Breast epithelium (tissue), 4 donors: ENCODE results near the gene TMEM217. TPM values are rescaled to one million over a fixed set of nuclear protein-coding genes. Genes with fewer than 3 reads are reported as not detected.

Experiments
- DNase-seq, 2 donors: peaks; one replicate each; pipeline ENCODE4 v3.0.0-alpha.2; 2019; ENCODE audit warnings: low spot score in 2 of 2
- H3K27ac ChIP-seq, 2 donors: fragments of 200-600 bp; sonication (generic) in 1 of 2; one replicate each; pipeline ENCODE4 v1.5.1; 2016 to 2019; ENCODE audit warnings: mild to moderate bottlenecking in 1 of 2
- H3K27me3 ChIP-seq, 2 donors: fragments of 200-600 bp; sonication (generic) in 1 of 2; one replicate each; pipeline versions ENCODE4 v1.5.1 to v1.6.0; 2017 to 2019; ENCODE audit warnings: control low read depth in 1 of 2, mild to moderate bottlenecking in 1 of 2
- H3K36me3 ChIP-seq: fragments of 200-600 bp; one replicate; pipeline ENCODE4 v1.5.1; 2019
- H3K4me1 ChIP-seq, 2 donors: fragments of 200-600 bp; sonication (generic); one replicate each; pipeline ENCODE4 v1.5.1; 2016 to 2019; ENCODE audit warnings: control low read depth in 1 of 2
- H3K4me3 ChIP-seq, 3 donors: fragments of 200-600 bp; sonication (generic); 1 replicate in 2 of 3; 2 replicates in 1 of 3; pipeline ENCODE4 v1.5.1; 2016 to 2019; ENCODE audit warnings: mild to moderate bottlenecking in 3 of 3, moderate library complexity in 2 of 3
- H3K9me3 ChIP-seq, 2 donors: fragments of 200-600 bp; sonication (generic) in 1 of 2; one replicate each; pipeline ENCODE4 v1.5.1; 2016 to 2019; ENCODE audit warnings: control low read depth in 1 of 2
- POLR2A ChIP-seq: fragments of 450-650 bp; IDR thresholded peaks from one replicate; pipeline ENCODE4 v1.6.1; 2016; ENCODE audit warnings: antibody characterized with exemption, mild to moderate bottlenecking, moderate library complexity
- POLR2AphosphoS5 ChIP-seq, 3 donors: sonication (generic); formaldehyde crosslinking; IDR thresholded peaks; one replicate each; pipeline ENCODE4 v1.6.1; 2017; ENCODE audit warnings: antibody characterized with exemption in 3 of 3
- intact Hi-C: fragments of 100-400 bp; cut with DNase I; formaldehyde crosslinking; loops from one replicate; pipeline ENCODE4 v1.15.1; 2023; ENCODE audit warnings: low total_unique reads
- total RNA-seq, 3 donors: library from RNA; depleted of rRNA; stranded (reverse); fragments of >200 nt; gene quantifications; one replicate each; pipeline ENCODE4 v1.1.0, GENCODE V29; 2016
- TF ChIP-seq, protein P1 (sequence below), 3 donors: fragments of 450-650 bp; IDR thresholded peaks; one replicate each; pipeline ENCODE4 v1.5.1; 2016 to 2017; ENCODE audit warnings: antibody characterized with exemption in 3 of 3, mild to moderate bottlenecking in 3 of 3, moderate library complexity in 3 of 3

TMEM217 gene
- total RNA-seq, 3 donors from 2014 or later, result 0.66 to 1.0 TPM; not detected in 1

DNA sequence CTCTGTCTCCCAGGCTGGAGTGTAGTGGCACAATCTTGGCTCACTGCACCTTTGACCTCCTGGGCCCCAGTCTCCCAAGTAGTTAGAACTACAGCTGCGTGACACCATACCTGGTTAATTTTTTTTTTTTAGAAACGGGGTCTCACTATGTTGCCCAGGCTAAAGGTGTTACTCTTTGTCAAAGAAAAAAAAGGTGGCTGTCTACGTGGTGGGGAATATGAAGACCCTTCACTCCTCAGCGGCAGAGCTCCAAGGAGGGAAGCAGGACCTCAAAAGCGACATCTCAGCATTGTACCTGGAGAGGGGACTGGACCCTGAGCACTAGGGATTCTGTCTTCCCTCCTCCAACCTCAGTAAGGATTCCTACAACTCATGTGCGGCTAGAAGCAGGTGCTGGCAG lies 16.8 kb downstream of the TMEM217 start:
- Histone ChIP-seq H3K4me1 (peaks cover 0 to 10% of the 10 kb centered on the region in 2 donors), H3K27me3 (no peaks in the 10 kb centered on the region), H3K9me3 (no peaks in the 10 kb centered on the region), H3K27ac (no peak overlapping the region), H3K4me3 (no peak overlapping the region), H3K36me3 (no peaks in the 10 kb centered on the region)
- intact Hi-C loops, result no loop called here
- no peak for TF ChIP-seq POLR2AphosphoS5 (IDR thresholded peaks at IDR 0.05)
- TF ChIP-seq, protein P1, sequence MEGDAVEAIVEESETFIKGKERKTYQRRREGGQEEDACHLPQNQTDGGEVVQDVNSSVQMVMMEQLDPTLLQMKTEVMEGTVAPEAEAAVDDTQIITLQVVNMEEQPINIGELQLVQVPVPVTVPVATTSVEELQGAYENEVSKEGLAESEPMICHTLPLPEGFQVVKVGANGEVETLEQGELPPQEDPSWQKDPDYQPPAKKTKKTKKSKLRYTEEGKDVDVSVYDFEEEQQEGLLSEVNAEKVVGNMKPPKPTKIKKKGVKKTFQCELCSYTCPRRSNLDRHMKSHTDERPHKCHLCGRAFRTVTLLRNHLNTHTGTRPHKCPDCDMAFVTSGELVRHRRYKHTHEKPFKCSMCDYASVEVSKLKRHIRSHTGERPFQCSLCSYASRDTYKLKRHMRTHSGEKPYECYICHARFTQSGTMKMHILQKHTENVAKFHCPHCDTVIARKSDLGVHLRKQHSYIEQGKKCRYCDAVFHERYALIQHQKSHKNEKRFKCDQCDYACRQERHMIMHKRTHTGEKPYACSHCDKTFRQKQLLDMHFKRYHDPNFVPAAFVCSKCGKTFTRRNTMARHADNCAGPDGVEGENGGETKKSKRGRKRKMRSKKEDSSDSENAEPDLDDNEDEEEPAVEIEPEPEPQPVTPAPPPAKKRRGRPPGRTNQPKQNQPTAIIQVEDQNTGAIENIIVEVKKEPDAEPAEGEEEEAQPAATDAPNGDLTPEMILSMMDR (IDR thresholded peaks at IDR 0.05), result no peak
- no peak for TF ChIP-seq POLR2A
- DNase-seq, result no peak

DNA sequence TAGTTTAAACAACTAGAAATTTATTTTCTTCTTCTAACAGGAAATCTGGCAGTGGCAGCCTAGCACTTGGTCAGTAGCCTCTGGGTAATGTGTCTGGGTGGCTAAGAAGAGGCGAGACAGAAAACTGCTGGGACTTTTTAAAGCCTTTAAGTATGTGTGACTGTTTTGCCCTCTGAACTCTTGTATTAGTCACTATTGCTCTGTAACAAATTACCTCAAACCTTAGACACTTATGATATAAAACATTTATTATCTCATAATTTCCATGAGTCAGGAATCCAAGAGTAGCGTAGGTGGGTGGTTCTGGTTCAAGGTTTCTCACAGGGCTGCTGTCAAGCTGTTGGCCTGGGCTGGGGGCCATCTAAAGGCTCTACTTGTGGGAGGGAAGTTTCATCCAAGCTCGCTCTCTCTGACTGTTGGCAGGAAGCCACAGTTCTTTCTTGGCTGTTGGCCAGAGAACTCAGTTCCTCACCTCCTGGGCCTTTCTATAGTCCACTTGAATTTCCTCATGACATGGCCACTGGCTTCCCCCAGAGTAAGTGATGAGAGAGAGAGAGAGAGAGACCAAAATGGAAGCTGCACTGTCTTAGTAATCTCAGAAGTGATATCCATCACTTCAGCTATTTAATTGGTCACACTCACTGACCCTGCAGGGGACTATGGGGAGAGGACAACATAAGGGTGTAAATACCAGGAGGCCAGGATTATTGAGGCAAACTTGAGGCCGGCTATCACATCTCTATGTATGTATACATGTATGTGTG lies 17.8 kb downstream of the TMEM217 start:
- DNase-seq, result peak; percentile 61 to 62
- TF ChIP-seq POLR2A, result no peak
- TF ChIP-seq POLR2AphosphoS5 (IDR thresholded peaks at IDR 0.05), result peak in 2 of 3 donors; percentile 24 to 68
- Histone ChIP-seq H3K27me3 (no peaks in the 10 kb centered on the region), H3K4me3 (no peak overlapping the region), H3K9me3 (no peaks in the 10 kb centered on the region), H3K4me1 (peaks cover 0 to 10% of the 10 kb centered on the region in 2 donors), H3K27ac (peak overlapping the region; percentile 62 to 72), H3K36me3 (no peaks in the 10 kb centered on the region)
- intact Hi-C loops, result no loop called here

DNA sequence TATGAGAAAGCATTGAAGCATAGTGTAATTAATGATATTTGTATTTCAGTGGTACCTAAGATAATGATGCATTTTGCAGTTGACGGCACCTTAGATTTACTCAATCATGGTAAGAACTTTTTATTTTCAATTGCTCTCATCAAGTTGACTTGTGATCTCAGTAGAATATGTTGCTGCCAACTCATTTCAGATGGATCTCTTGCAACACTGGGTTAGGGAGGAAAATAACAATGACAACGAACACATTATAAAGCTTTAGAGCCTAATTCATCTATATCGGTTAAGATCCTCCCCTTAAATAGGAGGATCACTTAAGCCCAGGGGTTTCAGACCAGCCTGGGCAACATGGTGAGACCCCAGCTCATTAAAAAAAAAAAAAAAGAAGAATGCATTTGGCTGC lies 18.4 kb downstream of the TMEM217 start:
- no peak for TF ChIP-seq POLR2AphosphoS5 (IDR thresholded peaks at IDR 0.05)
- TF ChIP-seq, protein P1 (IDR thresholded peaks at IDR 0.05), result no peak
- no peak for TF ChIP-seq POLR2A
- no peak for DNase-seq
- Histone ChIP-seq H3K27ac (peak overlapping the region; percentile 62 to 72), H3K4me3 (no peak overlapping the region), H3K4me1 (peaks cover 0 to 9% of the 10 kb centered on the region in 2 donors), H3K36me3 (no peaks in the 10 kb centered on the region), H3K9me3 (no peaks in the 10 kb centered on the region), H3K27me3 (no peaks in the 10 kb centered on the region)
- intact Hi-C loops, result no loop called here

DNA sequence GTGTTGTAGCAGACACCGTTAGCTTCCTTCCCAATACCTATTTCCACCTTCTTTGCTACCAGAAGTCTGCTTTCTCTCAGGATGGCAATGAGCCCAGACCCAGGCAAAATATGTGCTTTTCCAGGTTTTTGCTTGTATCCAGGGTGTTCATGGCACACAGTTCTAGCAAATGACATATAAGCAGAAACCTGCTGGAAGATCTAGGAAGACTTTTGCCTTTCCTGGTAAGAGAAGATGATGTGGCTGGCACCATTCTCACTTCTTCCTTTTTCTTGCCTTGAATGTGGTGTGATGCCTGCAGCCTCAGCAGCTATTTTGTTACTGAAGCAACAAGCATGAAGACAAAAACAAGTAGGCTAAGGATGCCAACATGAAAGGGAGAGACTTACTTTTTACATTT lies 19.6 kb downstream of the TMEM217 start:
- DNase-seq, result no peak
- Histone ChIP-seq H3K36me3 (no peaks in the 10 kb centered on the region), H3K9me3 (no peaks in the 10 kb centered on the region), H3K27ac (no peak overlapping the region), H3K27me3 (no peaks in the 10 kb centered on the region), H3K4me1 (no peaks in the 10 kb centered on the region), H3K4me3 (no peak overlapping the region)
- intact Hi-C loops, result no loop called here
- TF ChIP-seq POLR2A (no peak), POLR2AphosphoS5 (IDR thresholded peaks at IDR 0.05) (no peak)
- TF ChIP-seq, protein P1 (IDR thresholded peaks at IDR 0.05), result no peak

DNA sequence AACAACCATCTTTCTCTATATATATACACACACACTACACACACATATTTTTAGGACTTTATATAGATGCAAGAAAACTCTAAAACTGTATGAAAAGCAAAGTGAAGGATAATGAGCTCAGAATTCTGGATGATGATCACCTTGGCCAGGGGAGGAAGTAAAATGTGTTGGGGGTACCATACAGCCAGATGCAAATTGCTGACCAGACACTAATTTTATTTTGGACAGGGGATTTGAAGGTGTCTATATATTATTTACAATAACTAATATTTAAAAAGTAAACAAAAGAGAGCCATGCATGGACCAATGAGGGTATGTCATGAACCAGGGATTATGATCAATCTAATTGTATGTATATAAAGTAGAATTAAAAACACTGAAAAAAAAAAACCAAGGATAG lies 20.2 kb downstream of the TMEM217 start:
- no peak for DNase-seq
- TF ChIP-seq POLR2A (no peak), POLR2AphosphoS5 (IDR thresholded peaks at IDR 0.05) (no peak)
- TF ChIP-seq, protein P1 (IDR thresholded peaks at IDR 0.05), result no peak
- no peaks in the 10 kb centered on the region for H3K36me3 ChIP-seq
- no peaks in the 10 kb centered on the region for H3K4me1 ChIP-seq
- H3K4me3 ChIP-seq, result no peak overlapping the region
- H3K9me3 ChIP-seq, result no peaks in the 10 kb centered on the region
- no peak overlapping the region for H3K27ac ChIP-seq
- no peaks in the 10 kb centered on the region for H3K27me3 ChIP-seq
- intact Hi-C loops, result no loop called here
